GM18511 (cell line): ENCODE data around the gene WBP1L.
"Not testable (repeated sequence)": the region's sequence is repeated elsewhere in the genome, so short reads cannot be mapped to it uniquely, and the experiment has no call there.

Experiments used
- ATAC-seq: cut with Tn5 transposase; IDR thresholded peaks from one replicate; pipeline ENCODE4 v1.9.1; 2021; ENCODE audit warnings: mild to moderate bottlenecking, moderate library complexity; ENCODE audit not compliant: unreplicated experiment

Gene WBP1L

DNA sequence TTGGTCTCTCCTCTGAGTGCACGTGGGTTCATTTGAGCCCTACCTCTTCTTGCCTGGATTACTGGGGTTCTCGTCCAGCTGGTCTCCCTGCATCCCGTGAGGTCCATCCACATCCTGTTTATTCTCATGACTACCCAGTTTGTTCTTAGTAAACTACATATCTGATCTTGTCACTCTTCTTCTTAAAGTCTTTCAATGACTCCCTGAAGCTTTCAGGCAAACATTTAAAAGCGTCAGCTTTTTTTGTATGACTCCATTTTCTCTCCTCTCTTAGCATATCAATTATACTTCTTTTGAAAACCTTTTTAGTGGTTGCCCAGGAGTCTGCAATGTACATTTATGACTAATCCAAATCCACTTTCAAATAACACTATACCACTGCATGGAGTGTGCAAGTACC lies 21.8 kb upstream of the WBP1L start:
- ATAC-seq, result no peak

DNA sequence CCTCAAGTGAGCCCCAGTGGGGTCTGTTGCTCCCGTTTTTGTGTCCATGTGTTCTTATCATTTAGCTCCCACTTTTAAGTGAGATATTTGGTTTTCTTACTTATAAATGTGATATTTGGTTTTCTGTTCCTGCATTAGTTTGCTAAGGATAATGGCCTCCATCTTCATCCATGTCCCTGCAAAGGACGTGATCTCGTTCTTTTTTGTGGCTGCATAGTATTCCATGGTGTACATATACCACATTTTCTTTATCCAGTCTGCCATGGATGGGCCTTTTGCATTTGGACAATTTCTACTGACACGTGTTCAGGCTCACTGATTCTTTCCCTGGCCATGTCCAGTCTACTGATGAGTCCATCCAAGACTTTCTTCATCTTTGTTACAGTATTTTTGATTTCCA lies 19.8 kb upstream of the WBP1L start:
- no peak for ATAC-seq

GRCh38 chr10:102726274-102726673 lies 17.5 kb upstream of the WBP1L start:
- no peak for ATAC-seq

DNA sequence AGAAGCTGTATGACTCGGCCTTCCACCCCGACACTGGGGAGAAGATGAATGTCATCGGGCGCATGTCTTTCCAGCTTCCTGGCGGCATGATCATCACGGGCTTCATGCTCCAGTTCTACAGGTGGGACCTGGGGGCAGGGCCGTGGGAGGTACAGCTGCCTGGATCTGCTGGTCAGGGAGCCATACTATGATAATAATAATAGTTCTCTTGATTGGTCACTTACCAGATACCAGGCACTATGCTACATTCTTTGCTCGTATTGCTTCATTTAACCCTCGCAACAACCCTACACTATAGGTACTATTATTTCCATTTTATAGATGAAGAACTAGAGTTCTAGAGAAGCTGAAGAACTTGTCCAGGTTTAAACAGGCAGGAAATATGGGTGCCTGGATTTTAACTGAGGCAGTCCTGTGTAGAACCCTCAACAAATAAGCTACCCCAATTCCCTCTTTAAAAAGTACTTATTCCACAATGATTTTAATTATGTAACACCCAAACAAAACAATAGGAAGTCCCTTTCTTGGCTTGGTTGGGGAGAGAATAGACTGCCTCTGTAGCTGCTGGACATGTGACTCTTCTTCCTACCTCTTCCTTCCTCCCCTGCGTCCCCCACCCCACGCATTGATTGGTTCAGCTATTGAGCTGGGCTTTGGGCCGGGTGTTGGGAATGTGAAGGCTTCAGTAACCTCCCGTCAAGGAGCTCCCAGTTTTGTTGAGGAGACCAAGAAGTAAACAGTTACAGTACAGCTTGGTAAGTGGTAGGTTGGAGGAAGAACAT lies 16.5 kb upstream of the WBP1L start:
- no peak for ATAC-seq

DNA sequence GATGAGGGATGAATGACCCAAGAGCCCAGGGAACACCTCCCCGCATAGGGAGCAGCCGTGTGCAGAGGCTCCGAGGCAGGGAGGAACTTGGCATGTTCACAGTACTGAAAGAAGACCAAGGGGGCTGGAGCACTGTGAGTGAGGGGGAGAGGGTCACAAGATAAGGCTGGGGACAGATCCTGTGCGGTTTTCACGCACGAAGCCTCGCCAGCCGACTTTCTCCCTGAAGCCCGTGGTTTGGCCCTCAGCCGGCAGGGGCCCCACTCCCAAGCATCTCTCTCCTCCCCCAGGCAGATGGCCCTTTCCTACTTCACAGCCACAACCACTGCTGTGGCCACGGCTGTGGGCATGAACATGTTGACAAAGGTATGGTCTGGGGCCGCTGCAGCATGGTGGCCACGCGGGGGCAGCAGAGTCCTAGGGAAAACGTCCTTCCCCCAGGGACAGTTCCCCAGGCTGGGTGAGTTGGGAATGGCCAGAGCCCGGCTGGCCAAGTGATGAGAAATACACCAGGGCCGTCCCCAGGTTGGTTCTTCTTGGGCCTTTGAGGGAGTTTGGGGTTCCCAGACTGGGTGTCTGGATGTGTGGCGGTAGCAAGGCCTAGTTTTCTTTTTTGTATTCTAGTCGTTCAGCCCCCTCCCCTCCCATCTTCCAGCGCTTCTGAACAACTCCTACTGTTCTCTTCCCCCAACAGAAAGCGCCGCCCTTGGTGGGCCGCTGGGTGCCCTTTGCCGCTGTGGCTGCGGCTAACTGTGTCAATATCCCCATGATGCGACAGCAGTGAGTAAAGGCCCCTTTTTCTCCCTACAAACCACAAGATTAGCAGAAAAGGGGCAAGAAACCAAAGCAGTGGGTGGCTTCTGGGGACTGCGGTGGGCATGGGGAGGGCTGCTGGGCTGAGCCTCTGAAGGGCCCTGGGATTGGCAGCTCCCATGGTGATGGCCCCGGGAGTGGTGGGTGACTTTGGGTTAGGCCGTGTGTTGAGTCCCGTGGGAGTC lies 14.4 kb upstream of the WBP1L start:
- no peak for ATAC-seq

GRCh38 chr10:102731222-102731800 lies 12.4 kb upstream of the WBP1L start:
- ATAC-seq, result no peak

GRCh38 chr10:102732661-102733060 lies 11.1 kb upstream of the WBP1L start:
- no peak for ATAC-seq

DNA sequence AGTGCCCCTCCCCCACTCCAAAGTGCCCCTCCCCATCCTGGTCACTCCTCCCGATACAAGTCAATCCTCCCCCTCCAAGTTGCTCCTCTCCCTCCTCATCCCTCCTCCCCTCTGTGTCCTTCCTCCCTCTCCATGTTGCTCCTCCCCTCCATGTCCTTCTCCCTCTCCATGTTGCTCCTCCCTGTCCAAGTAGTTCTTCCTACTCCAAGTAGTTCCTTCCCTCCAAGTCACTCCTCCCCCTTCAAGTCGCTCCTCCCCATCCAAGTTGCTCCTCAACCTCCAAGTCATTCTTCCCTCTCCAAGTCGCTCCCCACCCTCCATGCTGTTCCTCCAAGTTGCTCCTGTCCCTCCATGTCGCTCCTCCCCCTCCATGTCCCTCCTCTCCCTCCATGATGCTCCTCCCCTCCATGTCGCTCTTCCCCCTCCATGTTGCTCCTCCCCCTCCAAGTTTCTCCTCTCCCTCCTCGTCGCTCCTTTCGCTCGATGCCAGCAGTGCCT lies 8.6 kb upstream of the WBP1L start:
- ATAC-seq, result no peak

- no peak for ATAC-seq
Measured at GRCh38 chr10:102738692-102739121, 5.0 kb upstream of the WBP1L start.

- no peak for ATAC-seq
Measured at GRCh38 chr10:102740229-102740628, 3.5 kb upstream of the WBP1L start.

DNA sequence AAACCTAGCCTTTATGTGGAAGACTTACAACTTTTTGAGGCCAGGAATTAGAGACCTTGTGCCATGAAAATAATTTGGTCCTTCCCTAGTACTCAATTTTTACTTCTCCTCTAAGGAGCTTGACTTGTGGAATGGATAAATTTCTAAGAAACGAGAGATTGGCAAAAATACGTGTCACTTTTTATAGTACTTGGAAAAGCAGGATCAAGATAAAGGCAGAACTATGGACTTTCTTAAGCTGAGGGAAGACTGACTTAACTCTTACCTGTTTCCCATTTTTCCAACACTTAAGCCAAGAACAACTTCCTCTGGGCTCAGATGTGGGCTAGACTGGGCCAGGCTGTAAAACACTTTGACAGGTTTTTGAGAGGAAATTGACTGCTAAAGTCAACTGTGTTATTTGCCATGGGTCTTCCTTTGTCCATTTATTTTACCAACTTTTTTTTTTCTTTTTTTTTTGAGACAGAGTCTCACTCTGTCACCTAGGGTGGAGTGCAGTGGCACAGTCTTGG lies 2.0 kb upstream of the WBP1L start:
- ATAC-seq, result no peak

DNA sequence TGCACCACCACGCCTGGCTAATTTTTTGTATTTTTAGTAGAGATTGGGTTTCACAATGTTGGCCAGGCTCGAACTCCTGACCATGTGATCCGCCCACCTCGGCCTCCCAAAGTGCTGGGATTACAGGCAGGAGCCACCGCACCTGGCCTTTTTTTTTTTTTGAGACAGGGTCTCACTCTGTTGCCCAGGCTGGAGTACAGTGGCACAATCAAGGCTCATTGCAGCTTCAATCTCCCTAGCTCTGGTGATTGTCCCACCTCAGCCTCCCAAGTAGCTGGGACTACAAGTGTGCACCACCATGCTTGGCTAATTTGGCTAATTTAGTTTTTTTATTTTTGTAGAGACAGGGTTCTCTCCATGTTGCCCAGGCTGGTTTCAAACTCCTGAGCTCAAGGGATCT lies 1.4 kb upstream of the WBP1L start:
- not testable (repeated sequence) for ATAC-seq

DNA sequence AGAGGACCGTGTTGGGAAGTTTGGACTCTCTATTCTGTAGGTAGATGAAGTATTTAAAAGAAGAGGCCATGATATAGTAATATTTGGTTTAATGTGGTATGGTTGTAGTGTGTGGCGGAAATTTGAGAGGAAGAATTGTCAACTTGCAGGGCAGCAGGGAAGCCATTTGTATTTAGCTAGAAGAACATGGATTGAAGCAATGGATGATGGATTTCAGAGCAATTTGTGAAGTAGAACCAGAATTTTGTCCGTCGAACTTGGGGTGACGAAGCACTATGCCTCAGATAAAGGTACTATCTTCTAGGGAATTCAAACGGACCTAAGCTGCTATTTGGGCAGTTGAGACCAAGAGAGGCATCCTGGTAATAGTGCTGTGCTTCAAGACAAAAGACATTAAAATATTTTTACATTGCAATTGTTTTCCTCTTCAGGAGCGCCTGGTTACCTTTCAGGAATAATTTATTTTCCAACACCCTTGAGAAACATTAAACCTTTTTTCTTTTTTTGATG lies 615 bp upstream of the WBP1L start:
- ATAC-seq, result peak; percentile 2

DNA sequence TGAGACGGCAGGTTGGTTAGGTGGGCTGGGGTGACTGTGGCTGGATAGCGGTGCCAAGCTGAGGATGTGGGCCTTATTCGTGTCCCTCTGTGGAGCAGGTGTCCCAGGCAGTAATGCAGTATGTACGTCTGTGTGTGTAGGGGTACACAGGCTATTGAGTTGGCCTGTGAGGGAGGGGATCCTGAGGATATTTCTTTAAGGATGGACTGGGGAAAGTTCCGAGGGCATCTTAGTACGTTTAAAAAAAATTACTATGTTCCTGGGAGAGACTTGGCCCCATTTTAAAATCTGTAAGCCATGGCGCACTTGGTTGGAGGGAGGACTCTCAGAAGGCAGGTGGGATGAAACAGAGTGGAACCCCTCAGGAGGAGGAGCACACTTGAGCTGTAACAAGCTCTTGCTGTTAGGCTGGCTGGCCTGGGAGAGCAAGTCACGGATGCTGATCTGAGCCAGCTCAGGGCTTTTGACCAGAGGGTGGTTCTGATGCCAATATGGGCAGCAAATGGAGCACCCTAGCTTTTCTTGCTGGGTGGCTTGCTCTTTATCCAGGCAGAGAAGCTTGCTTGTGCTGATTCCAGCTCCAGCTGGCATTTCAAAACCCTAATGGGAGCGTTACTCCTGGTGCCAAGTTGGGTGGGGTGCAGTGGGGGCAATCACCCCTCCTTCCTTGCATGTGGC lies 765 bp downstream of the WBP1L start:
- ATAC-seq, result peak; percentile 14

GRCh38 chr10:102745157-102745556 lies 1.4 kb downstream of the WBP1L start:
- no peak for ATAC-seq

- ATAC-seq, result no peak
Measured at GRCh38 chr10:102752266-102752930, 8.7 kb downstream of the WBP1L start.

DNA sequence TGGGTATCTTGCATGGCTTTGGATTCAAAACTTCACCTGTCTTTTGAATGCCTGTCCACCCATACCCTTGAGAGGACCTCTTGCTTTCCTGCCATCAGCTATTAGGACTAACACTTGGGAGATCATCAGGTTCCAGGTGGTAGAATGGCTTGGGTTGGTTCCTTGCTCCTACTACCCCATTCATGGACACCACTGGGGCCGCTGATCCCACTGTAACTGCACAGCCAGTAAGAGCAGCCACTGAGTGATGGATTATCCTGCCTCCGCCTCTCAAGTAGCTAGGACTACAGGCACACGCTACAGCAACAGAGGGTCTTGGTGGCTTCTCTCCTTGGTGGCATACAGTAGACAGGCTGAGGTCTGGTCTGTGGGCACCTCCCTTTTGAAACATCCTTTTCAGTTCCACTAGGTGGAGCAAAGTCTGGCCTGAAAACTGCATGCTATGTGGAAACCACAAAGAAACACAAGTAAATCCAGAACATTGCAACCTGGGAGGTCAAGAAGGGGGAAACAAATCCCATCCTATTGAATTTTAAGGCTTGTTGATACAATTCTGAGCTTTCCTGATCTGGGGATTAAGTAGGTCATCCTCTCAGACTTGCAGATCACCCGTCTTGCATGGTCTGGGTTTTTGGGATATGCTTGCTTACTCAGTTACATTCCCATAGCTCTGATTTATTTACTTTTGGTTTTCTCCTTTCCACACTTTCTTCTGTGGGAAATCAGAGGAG lies 9.4 kb downstream of the WBP1L start:
- no peak for ATAC-seq

DNA sequence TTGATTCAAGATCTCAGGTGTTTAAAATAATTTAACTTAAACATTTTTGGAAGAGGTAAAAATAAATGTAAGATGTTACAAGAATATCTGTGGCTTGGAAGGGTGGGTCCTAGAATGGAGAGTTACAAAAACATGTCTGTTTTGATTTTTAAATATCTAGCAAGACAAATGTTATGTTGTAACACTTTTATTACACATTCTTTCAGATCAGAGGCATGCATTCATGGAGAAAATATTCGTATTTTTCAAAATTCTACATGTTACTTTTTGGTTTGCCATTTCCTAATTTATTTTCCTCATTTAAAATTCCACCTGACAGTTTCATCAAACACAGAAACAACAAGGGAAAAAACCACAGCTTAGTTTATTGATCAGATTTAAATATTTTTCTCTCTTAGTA lies 10.0 kb downstream of the WBP1L start:
- ATAC-seq, result no peak

DNA sequence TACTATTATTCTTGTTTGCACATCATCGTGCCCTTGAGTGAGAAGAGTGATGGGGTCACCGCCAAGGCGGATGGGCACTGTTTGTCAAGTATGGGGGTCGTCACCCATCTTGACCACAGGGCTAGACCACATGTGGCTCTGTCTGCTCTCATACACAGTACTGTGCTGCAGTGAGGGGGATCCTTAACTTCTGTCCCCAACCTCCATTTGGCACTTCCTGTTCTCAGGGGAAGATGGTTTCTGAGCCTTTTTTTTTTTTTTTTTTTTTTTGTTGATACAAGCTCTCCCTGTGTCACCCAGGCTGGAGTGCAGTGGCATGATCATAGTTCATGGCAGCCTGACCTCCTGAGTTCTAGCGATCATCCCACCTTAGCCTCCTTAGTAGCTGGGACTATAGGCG lies 13.6 kb downstream of the WBP1L start:
- ATAC-seq, result no peak
